H1 (cell line): ENCODE results near the gene MAP4K4. TPM values are rescaled to one million over a fixed set of nuclear protein-coding genes. Genes with fewer than 3 reads are reported as not detected.

ENCODE experiments used
- CTCF ChIA-PET: fragments of 300-600 bp; sonication (Branson Sonifier 250); formaldehyde crosslinking; loops from one replicate; lab custom pipeline; 2021; ENCODE audit not compliant: partially characterized antibody; lab: Charles Lee
- POLR2A ChIA-PET: fragments of 300-600 bp; sonication (Branson Sonifier 250); formaldehyde crosslinking; loops from one replicate; lab custom pipeline; 2021; ENCODE audit warnings: inconsistent platforms; ENCODE audit not compliant: partially characterized antibody; lab: Charles Lee
- DNase-seq, 2 experiments: peaks; one replicate each; pipeline versions ENCODE4 v3.0.0 to v3.0.0-alpha.2; 2010 to 2022; ENCODE audit warnings: low spot score in 2 of 2, low read depth in 1 of 2, mixed read lengths in 1 of 2
- FAIRE-seq: peaks from 2 replicates; lab custom pipeline; 2011; peaks lifted over from hg19 to GRCh38; lab: Jason Lieb, UNC
- H2AFZ ChIP-seq: 2 replicates; pipeline ENCODE4 v1.8.1; 2012; ENCODE audit warnings: low read length, inconsistent platforms
- H2AK5ac ChIP-seq: 2 replicates; pipeline ENCODE4 v1.6.1; 2013; ENCODE audit warnings: low read depth, low read length
- H2BK120ac ChIP-seq: replicated peaks from 2 replicates; pipeline ENCODE3; 2013; ENCODE audit warnings: low read depth, low read length, inconsistent platforms
- H2BK12ac ChIP-seq: 2 replicates; pipeline ENCODE4 v1.6.1; 2013; ENCODE audit warnings: low read depth, low read length
- H2BK15ac ChIP-seq: 2 replicates; pipeline ENCODE4 v1.6.1; 2013; ENCODE audit warnings: low read length
- H2BK20ac ChIP-seq: 2 replicates; pipeline ENCODE4 v1.6.1; 2013; ENCODE audit warnings: low read length
- H2BK5ac ChIP-seq: 2 replicates; pipeline ENCODE4 v1.6.1; 2013; ENCODE audit warnings: low read depth, low read length
- H3K14ac ChIP-seq: 2 replicates; pipeline ENCODE4 v1.6.1; 2013; ENCODE audit warnings: inconsistent platforms; ENCODE audit not compliant: insufficient read length
- H3K18ac ChIP-seq: 2 replicates; pipeline ENCODE4 v1.6.1; 2013; ENCODE audit warnings: low read length; ENCODE audit errors: extremely low read depth
- H3K23ac ChIP-seq: 2 replicates; pipeline ENCODE4 v1.6.1; 2013; ENCODE audit warnings: inconsistent platforms; ENCODE audit not compliant: insufficient read length
- H3K23me2 ChIP-seq: 2 replicates; pipeline ENCODE4 v1.6.1; 2013; ENCODE audit warnings: low read depth, low read length
- H3K27ac ChIP-seq: 2 replicates; pipeline ENCODE4 v1.6.1; 2011; ENCODE audit warnings: low read depth, low read length, inconsistent platforms
- H3K27me3 ChIP-seq, 4 experiments: replicated peaks in 1 of 4; 1 replicate in 1 of 4; 2 replicates in 3 of 4; pipeline versions ENCODE4 v1.6.1 to v1.8.1; 2011 to 2013; ENCODE audit warnings: low read length in 3 of 4, mild to moderate bottlenecking in 3 of 4, inconsistent platforms in 2 of 4, mixed read lengths in 2 of 4, moderate library complexity in 1 of 4; ENCODE audit not compliant: control insufficient read depth in 3 of 4, insufficient read depth in 3 of 4; ENCODE audit errors: extremely low read depth in 1 of 4
- H3K36me3 ChIP-seq, 4 experiments: 2 replicates each; pipeline versions ENCODE4 v1.6.1 to v1.8.1; 2011 to 2013; ENCODE audit warnings: mild to moderate bottlenecking in 4 of 4, low read length in 3 of 4, moderate library complexity in 2 of 4, control low read depth in 1 of 4, inconsistent platforms in 1 of 4; ENCODE audit not compliant: insufficient read depth in 4 of 4, control insufficient read depth in 2 of 4
- H3K4ac ChIP-seq: replicated peaks from 2 replicates; pipeline ENCODE3; 2013; ENCODE audit warnings: low read length, low read depth, mixed read lengths, inconsistent platforms; ENCODE audit not compliant: insufficient read length
- H3K4me1 ChIP-seq, 4 experiments: replicated peaks in 1 of 4; 1 replicate in 1 of 4; 2 replicates in 3 of 4; pipeline versions ENCODE4 v1.6.1 to v1.8.1; 2011 to 2013; ENCODE audit warnings: low read length in 3 of 4, inconsistent platforms in 2 of 4, mixed read lengths in 1 of 4; ENCODE audit not compliant: insufficient read depth in 4 of 4, control insufficient read depth in 3 of 4
- H3K4me2 ChIP-seq, 2 experiments: 2 replicates each; pipeline versions ENCODE4 v1.6.1 to v1.8.1; 2011 to 2013; ENCODE audit warnings: low read depth in 2 of 2, low read length in 2 of 2, control low read depth in 1 of 2, inconsistent platforms in 1 of 2, mild to moderate bottlenecking in 1 of 2; ENCODE audit not compliant: insufficient read depth in 1 of 2
- H3K4me3 ChIP-seq, 4 experiments: fragments of 200-600, 300-600 bp in 1 of 4; sonication (generic), shearing (Covaris generic), sonication (Bioruptor Twin) in 1 of 4; 2 replicates each; pipeline versions ENCODE4 v1.5.1 to v1.8.1; 2011 to 2016; ENCODE audit warnings: low read length in 4 of 4, low read depth in 3 of 4, control low read depth in 2 of 4, inconsistent platforms in 2 of 4, mild to moderate bottlenecking in 2 of 4, mixed read lengths in 1 of 4, moderate library complexity in 1 of 4; ENCODE audit not compliant: insufficient read depth in 2 of 4; ENCODE audit errors: extremely low read depth in 1 of 4
- H3K56ac ChIP-seq: replicated peaks from 2 replicates; pipeline ENCODE3; 2013; ENCODE audit warnings: low read depth, mild to moderate bottlenecking, mixed read lengths, low read length, inconsistent platforms; ENCODE audit not compliant: insufficient read length
- H3K79me1 ChIP-seq: 2 replicates; pipeline ENCODE4 v1.6.1; 2013; ENCODE audit warnings: low read depth, low read length, control low read depth
- H3K79me2 ChIP-seq, 2 experiments: 2 replicates each; pipeline versions ENCODE4 v1.6.1 to v1.8.1; 2012 to 2013; ENCODE audit warnings: low read length in 2 of 2, mild to moderate bottlenecking in 2 of 2, inconsistent platforms in 1 of 2; ENCODE audit not compliant: insufficient read depth in 2 of 2, control insufficient read depth in 1 of 2
- H3K9ac ChIP-seq, 4 experiments: replicated peaks in 1 of 4; 1 replicate in 1 of 4; 2 replicates in 3 of 4; pipeline versions ENCODE4 v1.6.1 to v1.8.1; 2011 to 2013; ENCODE audit warnings: low read depth in 3 of 4, low read length in 3 of 4, control low read depth in 2 of 4, mild to moderate bottlenecking in 2 of 4, moderate library complexity in 2 of 4, inconsistent platforms in 1 of 4; ENCODE audit errors: extremely low read depth in 1 of 4
- H3K9me3 ChIP-seq, 2 experiments: 2 replicates each; pipeline versions ENCODE4 v1.6.1 to v1.8.1; 2012 to 2013; ENCODE audit warnings: mild to moderate bottlenecking in 2 of 2, moderate library complexity in 2 of 2, control low read depth in 1 of 2, inconsistent platforms in 1 of 2, low read depth in 1 of 2, low read length in 1 of 2, mixed read lengths in 1 of 2; ENCODE audit not compliant: insufficient read depth in 2 of 2
- H4K20me1 ChIP-seq, 2 experiments: replicated peaks in 1 of 2; 2 replicates each; pipeline versions ENCODE3 to v1.8.1; 2011 to 2013; ENCODE audit warnings: inconsistent platforms in 2 of 2, low read length in 2 of 2, mild to moderate bottlenecking in 1 of 2; ENCODE audit not compliant: insufficient read depth in 2 of 2, control insufficient read depth in 1 of 2
- H4K5ac ChIP-seq: 2 replicates; pipeline ENCODE4 v1.6.1; 2013; ENCODE audit warnings: low read length, low read depth, mixed read lengths, inconsistent platforms; ENCODE audit not compliant: insufficient read length
- H4K8ac ChIP-seq: 2 replicates; pipeline ENCODE4 v1.8.0; 2013; ENCODE audit warnings: mild to moderate bottlenecking, moderate library complexity, low read length, inconsistent platforms; ENCODE audit not compliant: insufficient read depth; ENCODE audit errors: extremely low read depth
- H4K91ac ChIP-seq: replicated peaks from 2 replicates; pipeline ENCODE3; 2013; ENCODE audit warnings: low read length, mixed read lengths, inconsistent platforms; ENCODE audit not compliant: insufficient read length
- ASH2L ChIP-seq: fragments of 200-600, 300-600 bp; sonication (generic); IDR thresholded peaks from one replicate; pipeline ENCODE4 v1.7.1; 2017; ENCODE audit warnings: low read length
- EZH2 ChIP-seq: fragments of 200-600 bp; sonication (generic); IDR thresholded peaks from 2 replicates; pipeline ENCODE4 v1.7.1; 2012; ENCODE audit warnings: low read depth, mild to moderate bottlenecking, moderate library complexity, low read length, inconsistent platforms; ENCODE audit not compliant: severe bottlenecking
- GABPA ChIP-seq: IDR thresholded peaks from 2 replicates; pipeline ENCODE4 v1.6.1; 2011; ENCODE audit warnings: mild to moderate bottlenecking, low read length, moderate library complexity, borderline replicate concordance; ENCODE audit not compliant: insufficient read depth
- NRF1 ChIP-seq: IDR thresholded peaks from 2 replicates; pipeline ENCODE4 v1.6.1; 2011; ENCODE audit warnings: mild to moderate bottlenecking, low read depth, low read length, improper control_type of control experiment
- PHF8 ChIP-seq: fragments of 200-600 bp; sonication (generic); conservative IDR thresholded peaks from 2 replicates; pipeline ENCODE4 v1.7.1; 2012; ENCODE audit warnings: low read depth, mild to moderate bottlenecking, inconsistent platforms, low read length, moderate library complexity
- POU5F1 ChIP-seq: IDR thresholded peaks from 2 replicates; pipeline ENCODE4 v1.6.1; 2011; ENCODE audit warnings: low read depth, mild to moderate bottlenecking, low read length, moderate library complexity
- RNF2 ChIP-seq: fragments of 200-900, 300-1000 bp; sonication (generic); IDR thresholded peaks from 2 replicates; pipeline ENCODE4 v1.7.1; 2016; ENCODE audit warnings: borderline replicate concordance, low read depth, mild to moderate bottlenecking, antibody characterized with exemption, low read length; ENCODE audit not compliant: poor library complexity, severe bottlenecking; ENCODE audit errors: missing control alignments
- SIN3A ChIP-seq, 2 experiments: IDR thresholded peaks in 1 of 2; conservative IDR thresholded peaks in 1 of 2; 2 replicates each; pipeline ENCODE4 v1.6.1; 2011 to 2012; ENCODE audit warnings: low read length in 2 of 2, improper control_type of control experiment in 1 of 2, low read depth in 1 of 2, mild to moderate bottlenecking in 1 of 2
- SP1 ChIP-seq: IDR thresholded peaks from 2 replicates; pipeline ENCODE4 v1.6.1; 2011; ENCODE audit warnings: low read depth, low read length
- TEAD4 ChIP-seq: IDR thresholded peaks from 2 replicates; pipeline ENCODE4 v1.6.1; 2012; ENCODE audit warnings: low read depth, low read length, inconsistent platforms, mixed read lengths
- WGBS, 2 experiments: shearing (Covaris generic) in 1 of 2; methylation state at CpG; one replicate each; pipeline versions ENCODE4 v1.1.6 to v1.1.7; 2013 to 2015; ENCODE audit warnings: low lambda C conversion rate in 2 of 2, mixed read lengths in 2 of 2, inconsistent platforms in 1 of 2, low coverage in 1 of 2, missing lambda C conversion rate in 1 of 2; ENCODE audit not compliant: insufficient replicate concordance in 2 of 2, insufficient coverage in 1 of 2, insufficient read length in 1 of 2; ENCODE audit errors: extremely low coverage in 1 of 2, missing lambda C conversion rate in 1 of 2; 5-methylcytosine and 5-hydroxymethylcytosine counted together
- polyA plus RNA-seq, 7 experiments: library from polyadenylated mRNA; depleted of rRNA in 3 of 7; stranded (reverse) in 5 of 7; unstranded in 2 of 7; fragments of >200 nt in 5 of 7; fragments of 200-250 nt in 2 of 7; gene quantifications; 1 replicate in 5 of 7; 2 replicates in 1 of 7; 4 replicates in 1 of 7; pipeline versions ENCODE4 v1.2.1 to v1.2.3, GENCODE V29; 2011 to 2013; ENCODE audit warnings: missing spikeins in 2 of 7, mixed read lengths in 2 of 7
- total RNA-seq: library from RNA; stranded (reverse); fragmentation: NEBNext Ultra II Directional; extraction: Animal tissue kit (Norgen Biotek cat#: 25700); gene quantifications from 2 replicates; pipeline ENCODE4 v1.2.1, GENCODE V29; 2021
- TF ChIP-seq, protein P1 (sequence below): IDR thresholded peaks from 2 replicates; pipeline ENCODE4 v1.6.1; 2011; ENCODE audit warnings: low read length, improper control_type of control experiment

Gene MAP4K4
- total and polyA plus RNA-seq, 2 of the 8 experiments (the other 6 are each of a cell fraction or from before 2014, with no cell fraction given), result 53.2 to 138 TPM

DNA sequence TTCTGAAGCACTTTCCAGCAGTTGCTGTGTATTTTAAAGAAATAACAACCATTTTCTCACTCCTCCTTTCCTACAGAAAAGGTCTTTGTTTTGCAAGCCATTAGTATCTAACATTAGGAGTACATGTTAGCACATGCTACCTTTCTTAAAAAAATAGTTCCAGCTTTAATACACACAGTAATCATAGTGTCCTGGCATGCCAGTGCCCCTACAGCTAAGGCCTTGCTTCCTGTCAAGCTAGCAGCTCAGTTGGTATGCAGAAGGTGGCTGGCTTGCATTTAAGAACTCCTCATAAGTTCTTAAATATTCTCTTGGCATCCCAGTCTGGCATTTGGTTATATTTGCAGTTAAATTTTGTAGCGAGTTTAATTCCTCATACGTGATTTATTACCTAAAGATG, 152.9 kb downstream of the MAP4K4 start:
- peaks cover 0 to 2% of the 10 kb centered on the region in 2 experiments for H4K20me1 ChIP-seq
- H3K36me3 ChIP-seq, result peaks cover 9 to 28% (median 19%) of the 10 kb centered on the region in 4 experiments; a peak in 7 of 8 replicates
- no peak overlapping the region for H2BK12ac ChIP-seq

More for the DNA sequence above, 152.9 kb downstream of the MAP4K4 start:
- H3K23me2 ChIP-seq, result no peaks in the 10 kb centered on the region
- DNase-seq, result no peak
- no peak overlapping the region for H2AK5ac ChIP-seq
- peaks cover 2% of the 10 kb centered on the region; the same call in 1 of the 2 replicates for H3K79me1 ChIP-seq
- no peaks in the 10 kb centered on the region for H3K9me3 ChIP-seq
- H2AFZ ChIP-seq, result no peak overlapping the region
- H3K9ac ChIP-seq, result no peak overlapping the region
- H3K27ac ChIP-seq, result no peak overlapping the region
- H3K4ac ChIP-seq, result no peak overlapping the region
- no peaks in the 10 kb centered on the region for H3K27me3 ChIP-seq
- WGBS, 2 experiments, result 88% methylated on average over 2 of the region's 2 CpGs; no CpG with 5 or more reads in 1 of the 2 experiments
- H3K23ac ChIP-seq, result no peak overlapping the region
- no peak overlapping the region for H4K91ac ChIP-seq
- ChIA-PET POLR2A (no interaction called here), CTCF (interaction anchor here (0.8 to 1.7 kb wide), 2 partner anchors 9 to 23 kb away, joined by 3 read pairs; no protein-coding TSS in a partner anchor)
- no peak overlapping the region for H2BK15ac ChIP-seq
- no peak overlapping the region for H4K8ac ChIP-seq
- TF ChIP-seq PHF8 (no peak), ASH2L (no peak), EZH2 (no peak), POU5F1 (no peak), NRF1 (no peak), SP1 (no peak), SIN3A (conservative IDR thresholded peaks at IDR 0.05 in 1 of 2, IDR thresholded peaks at IDR 0.05 in 1 of 2; ENCODE audit: low read depth in 1 of 2, low read length in 2 of 2) (no peak), TEAD4 (no peak), RNF2 (no peak), GABPA (no peak)
- TF ChIP-seq, protein P1, sequence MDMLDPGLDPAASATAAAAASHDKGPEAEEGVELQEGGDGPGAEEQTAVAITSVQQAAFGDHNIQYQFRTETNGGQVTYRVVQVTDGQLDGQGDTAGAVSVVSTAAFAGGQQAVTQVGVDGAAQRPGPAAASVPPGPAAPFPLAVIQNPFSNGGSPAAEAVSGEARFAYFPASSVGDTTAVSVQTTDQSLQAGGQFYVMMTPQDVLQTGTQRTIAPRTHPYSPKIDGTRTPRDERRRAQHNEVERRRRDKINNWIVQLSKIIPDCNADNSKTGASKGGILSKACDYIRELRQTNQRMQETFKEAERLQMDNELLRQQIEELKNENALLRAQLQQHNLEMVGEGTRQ, result no peak
- H3K14ac ChIP-seq, result no peak overlapping the region
- H3K4me1 ChIP-seq, result no peaks in the 10 kb centered on the region
- no peak overlapping the region for H4K5ac ChIP-seq
- no peak for FAIRE-seq
- no peak overlapping the region for H2BK5ac ChIP-seq
- H3K56ac ChIP-seq, result no peak overlapping the region
- no peak overlapping the region for H3K18ac ChIP-seq
- no peak overlapping the region for H2BK120ac ChIP-seq
- no peaks in the 10 kb centered on the region; a peak in 1 of 4 replicates for H3K79me2 ChIP-seq
- no peak overlapping the region for H3K4me3 ChIP-seq
- H2BK20ac ChIP-seq, result no peak overlapping the region
- H3K4me2 ChIP-seq, result no peak overlapping the region
